Midbrain (tissue), 1 donor: ENCODE data around the gene HIP1.
A peak's percentile ranks its signal among the peaks of the same experiment; 100 is the strongest.
"Not testable (repeated sequence)": the region's sequence is repeated elsewhere in the genome, so short reads cannot be mapped to it uniquely, and the experiment has no call there.

Experiments used
- DNase-seq: peaks from one replicate; lab custom pipeline; 2025; lab: John Stamatoyannopoulos, UW

HIP1 gene

GRCh38 chr7:75738975-75739795 lies 444 bp upstream of the HIP1 start:
- peak; percentile 100 for DNase-seq

GRCh38 chr7:75737856-75738603 lies 711 bp downstream of the HIP1 start:
- DNase-seq, result peak; percentile 35

GRCh38 chr7:75735581-75736350 lies 3.0 kb downstream of the HIP1 start:
- no peak for DNase-seq

DNA sequence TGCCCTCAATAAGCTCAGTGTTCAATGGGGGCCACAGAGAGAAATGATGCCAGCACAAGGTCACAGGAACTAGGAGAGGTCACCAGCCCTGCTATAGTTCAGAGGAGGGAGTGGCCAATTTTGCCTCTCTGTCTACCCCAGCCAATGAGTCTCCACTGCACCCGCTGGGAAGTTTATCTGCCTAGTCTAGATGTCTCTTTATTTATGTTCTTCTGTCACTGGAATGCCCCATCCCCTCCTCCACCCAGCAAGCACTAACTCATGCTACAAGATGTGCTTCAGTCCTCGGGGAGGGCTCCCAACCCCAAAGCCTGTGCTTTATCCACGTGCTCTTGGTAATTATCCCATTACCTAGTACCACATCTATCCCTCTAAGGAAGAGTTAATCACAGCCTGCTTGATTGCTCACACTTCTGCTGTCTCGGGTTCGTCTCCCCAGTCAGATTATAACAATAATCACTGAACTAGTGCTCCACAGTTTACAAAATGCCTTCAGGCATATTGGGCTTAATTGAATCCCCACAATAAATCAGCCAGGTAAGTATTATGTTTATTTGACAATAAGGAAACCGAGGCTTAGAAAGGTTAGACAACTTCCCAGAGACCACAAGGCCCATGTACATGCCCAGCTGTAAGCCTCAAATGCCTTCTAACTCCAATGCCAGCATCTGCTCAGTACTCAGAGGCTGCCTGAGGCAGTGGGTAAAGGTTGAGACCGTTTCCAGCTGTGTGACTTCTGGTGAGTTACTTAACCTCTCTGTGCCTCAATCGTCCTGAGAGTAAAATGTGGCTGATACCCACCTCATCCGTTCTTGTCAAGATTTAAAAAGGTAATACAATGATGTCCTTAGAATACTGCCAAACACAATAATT lies 3.9 kb downstream of the HIP1 start:
- no peak for DNase-seq

GRCh38 chr7:75732764-75733630 lies 5.7 kb downstream of the HIP1 start:
- DNase-seq, result no peak

DNA sequence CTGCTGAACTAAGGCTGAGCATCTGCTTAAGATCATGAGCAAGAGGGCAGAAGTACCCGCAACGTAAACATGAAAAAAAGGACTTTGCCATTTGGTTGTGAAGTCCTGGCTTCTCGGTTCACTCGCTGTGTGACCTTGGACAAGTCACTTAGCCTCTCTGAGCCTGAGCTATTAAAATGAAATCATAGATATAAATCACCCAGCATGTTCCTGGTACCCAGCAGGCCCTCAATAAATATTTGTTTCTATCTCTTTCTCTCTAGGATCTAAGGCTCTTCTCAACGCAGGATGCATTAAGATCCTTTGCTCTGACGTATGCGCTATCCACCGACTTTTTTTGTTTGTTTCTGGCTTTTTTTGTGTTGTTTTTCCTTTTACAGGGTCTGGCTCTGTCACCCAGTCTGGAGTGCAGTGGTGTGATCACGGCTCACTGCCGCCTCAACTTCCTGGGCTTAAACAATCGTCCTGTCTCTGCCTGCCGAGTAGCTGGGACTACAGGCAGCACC lies 6.7 kb downstream of the HIP1 start:
- DNase-seq, result no peak

DNA sequence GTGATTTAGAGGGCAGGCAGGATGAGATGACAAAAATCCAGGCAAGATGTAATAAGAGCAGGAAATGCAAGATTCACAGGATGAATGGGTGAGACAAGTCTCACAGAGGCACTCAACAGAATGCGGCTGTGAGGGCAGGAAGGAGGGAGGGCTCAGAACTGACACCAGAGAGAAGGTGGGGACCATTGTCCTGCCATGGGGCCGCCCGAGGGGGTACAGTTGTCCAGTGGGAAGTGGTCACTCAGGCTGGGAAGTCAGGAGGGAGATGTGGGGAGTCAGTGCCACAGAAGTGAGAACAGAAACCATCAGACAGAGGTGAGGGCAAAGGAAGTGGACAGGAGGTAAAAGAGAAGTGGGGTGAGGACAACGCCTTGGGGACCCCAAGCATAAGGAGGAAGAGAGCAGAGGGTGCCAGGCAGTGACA lies 8.9 kb downstream of the HIP1 start:
- no peak for DNase-seq

DNA sequence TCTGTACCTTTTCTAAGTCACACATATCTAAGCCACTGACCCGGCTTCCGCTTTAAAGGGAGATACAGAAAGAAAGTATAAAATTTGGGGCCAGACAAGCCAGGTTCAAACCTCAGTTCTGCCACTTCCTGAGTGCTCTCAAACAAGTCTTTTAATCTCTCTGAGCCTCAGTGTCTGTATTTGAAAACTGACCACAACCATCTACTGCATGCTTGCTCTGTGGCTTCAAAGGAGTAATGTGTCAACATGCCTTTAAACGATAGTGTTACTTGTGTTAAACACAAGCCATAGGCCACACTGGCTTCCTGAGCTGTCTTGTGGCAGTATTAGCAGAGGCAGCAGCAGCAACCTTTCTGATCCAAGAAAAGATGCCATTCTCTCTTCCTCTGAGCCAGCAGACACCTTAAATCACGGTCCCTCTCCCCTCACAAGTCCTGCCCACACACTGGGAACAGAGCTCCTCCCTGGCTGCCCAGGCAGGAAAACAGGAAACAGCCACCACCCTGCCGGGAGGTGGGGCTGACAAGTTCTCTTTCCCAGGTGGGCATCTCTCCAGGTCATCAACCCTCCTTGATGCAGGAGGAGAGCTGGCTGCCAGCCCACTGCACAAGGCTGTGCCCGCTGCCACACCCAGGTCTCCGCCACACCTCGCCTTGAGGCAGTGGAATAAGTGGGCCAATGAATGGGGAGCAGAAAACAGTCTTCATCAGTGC lies 10.7 kb downstream of the HIP1 start:
- DNase-seq, result no peak

DNA sequence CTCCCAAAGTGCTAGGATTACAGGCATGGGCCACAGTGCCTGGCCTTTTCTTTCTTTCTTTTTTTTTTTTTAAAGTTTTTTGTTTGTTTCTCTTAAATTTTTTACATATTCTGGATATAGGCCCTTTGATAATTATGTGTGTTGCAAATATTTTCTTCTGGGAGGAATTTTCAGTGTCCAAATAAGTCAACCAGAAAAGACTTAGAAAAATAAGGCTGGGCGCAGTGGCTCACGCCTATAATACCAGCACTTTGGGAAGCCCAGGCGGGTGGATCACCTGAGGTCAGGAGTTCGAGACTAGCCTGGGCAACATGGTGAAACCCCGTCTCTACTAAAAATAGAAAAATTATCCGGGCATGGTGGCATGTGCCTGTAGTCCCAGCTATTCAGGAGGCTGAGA lies 11.4 kb downstream of the HIP1 start:
- not testable (repeated sequence) for DNase-seq

- no peak for DNase-seq
Measured at GRCh38 chr7:75725306-75725705, 13.4 kb downstream of the HIP1 start.

DNA sequence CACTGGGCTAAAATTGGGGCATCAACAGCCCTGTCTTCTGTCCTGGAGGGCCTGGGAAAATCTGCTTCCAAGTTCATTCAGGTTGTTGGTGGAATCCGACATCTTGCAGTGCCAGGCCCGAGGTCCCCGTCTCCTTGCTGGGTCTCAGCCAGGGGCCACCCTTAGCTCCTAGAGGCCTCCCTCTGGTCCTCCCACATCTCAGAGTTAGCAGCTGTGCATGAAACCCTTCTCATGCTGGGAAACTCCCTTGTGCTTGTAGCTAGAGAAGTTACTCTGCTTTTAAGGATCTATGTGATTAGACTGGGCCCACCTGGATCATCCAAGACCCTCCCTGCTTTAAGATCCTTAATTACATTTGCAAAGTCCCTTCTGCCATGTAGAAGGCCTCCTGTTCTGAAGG lies 15.3 kb downstream of the HIP1 start:
- no peak for DNase-seq

GRCh38 chr7:75722373-75722772 lies 16.4 kb downstream of the HIP1 start:
- no peak for DNase-seq

GRCh38 chr7:75721922-75722321 lies 16.8 kb downstream of the HIP1 start:
- DNase-seq, result not testable (repeated sequence)

DNA sequence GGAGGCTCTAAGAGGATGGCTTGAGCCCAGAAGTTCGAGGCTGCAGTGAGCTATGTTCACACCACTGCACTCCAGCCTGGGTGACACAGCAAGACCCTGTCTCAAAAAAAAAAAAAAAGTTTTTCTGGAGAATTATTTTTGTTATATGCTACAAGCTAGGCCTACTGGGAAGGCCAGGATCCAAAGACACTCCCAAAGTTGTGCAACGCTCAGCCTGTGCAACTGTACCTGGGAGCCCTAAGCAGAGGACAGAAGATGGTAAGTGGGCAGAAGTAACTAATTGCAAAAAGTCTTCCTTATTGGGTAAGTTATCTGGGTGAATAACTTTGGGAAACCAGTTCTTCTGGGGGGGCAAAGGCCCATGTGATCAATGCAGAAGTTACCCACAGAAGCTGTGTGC lies 17.3 kb downstream of the HIP1 start:
- DNase-seq, result no peak

DNA sequence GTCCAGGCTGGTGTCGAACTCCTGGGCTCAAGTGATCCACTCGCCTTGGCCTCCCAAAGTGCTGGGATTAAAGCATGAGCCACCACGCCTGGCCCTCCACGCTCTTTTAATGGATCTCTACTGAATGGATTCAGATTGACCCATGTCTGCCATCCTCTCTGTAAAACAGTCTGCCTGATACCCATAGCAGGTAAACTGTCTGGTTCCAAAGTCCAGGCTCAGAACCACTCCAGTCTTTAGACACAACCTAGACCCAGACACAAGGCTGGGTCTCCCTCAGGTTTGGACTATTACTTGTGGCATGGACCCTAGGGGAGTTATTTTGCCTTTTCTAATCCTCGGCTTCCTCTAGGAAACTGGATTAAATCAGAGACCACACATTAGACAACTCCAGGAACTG lies 19.1 kb downstream of the HIP1 start:
- no peak for DNase-seq

DNA sequence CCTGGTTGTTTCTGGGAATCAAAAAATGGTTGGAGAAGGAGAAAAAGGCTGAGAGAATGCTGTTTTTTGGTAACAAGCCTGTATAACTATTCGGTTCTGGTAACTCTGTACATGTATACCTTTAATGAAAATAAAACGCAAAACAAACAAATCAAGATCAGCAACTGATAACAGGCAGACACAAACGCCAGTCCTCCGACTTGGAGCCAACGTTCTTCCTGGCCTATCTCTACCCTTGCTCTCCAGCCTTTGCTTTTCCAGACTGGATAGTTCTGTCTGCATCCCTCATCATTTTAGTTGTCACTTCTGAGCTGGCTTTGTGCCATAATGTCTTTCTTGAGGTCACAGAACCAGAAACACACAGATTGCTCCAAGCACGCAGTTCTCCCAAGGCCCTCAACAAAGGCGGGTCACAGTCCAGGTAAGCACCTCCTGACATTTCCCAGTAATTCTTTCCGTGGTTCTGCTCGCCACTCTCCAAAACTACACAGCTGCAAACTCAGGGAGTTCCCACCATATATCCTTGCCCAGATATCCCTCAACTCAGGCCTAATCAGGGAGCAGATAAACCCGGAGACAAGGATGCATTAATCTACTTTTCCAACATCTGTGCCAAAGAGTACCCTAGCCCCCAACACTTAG lies 20.2 kb downstream of the HIP1 start:
- no peak for DNase-seq

- DNase-seq, result not testable (repeated sequence)
Measured at GRCh38 chr7:75717746-75718145, 21.0 kb downstream of the HIP1 start.

DNA sequence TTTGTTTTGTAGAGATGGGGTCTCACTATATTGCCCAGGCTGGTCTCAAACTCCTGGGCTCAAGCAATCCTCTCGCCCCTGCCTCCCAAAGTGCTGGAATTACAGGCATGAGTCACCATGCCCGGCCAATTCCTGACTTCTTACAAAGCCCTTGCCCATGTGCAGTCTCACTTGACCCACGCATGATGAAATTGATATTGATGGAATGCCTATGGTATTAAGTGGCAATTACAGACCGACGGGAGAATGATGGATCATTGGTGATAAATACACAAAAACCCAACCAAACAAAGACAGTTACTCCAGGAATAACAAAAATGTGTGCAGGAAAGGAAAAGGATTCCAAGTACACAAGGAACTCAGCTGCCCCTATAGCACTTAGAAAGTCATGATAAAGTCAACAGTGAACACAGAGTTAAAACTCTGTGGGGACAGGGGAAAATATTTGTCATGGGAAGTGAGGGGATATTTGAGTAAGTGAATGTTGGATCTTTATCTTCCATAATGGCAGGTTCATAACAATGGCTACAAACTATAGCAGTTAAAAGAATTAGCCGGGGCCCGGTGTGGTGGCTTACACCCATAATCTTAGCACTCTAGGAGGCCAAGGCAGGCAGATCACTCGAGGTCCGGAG lies 21.6 kb downstream of the HIP1 start:
- DNase-seq, result no peak

DNA sequence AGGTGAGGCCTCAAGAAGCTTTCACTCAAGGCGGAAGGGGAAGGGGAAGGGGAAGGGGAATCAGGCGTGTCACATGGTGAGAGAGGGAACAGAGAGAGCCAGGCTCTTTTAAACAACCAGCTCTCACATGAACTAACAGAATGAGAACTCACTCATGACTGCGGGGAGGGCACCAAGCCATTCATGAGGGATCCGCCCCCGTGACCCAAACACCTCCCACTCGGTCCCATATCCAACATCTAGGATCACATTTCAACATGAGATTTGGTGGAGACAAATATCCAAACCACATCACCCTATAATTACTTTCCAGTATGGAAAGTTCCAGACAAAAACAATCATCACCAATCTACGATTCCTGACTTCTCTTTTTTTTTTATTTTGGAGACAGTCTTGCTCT lies 22.9 kb downstream of the HIP1 start:
- no peak for DNase-seq
